WTC11 (cell line): ENCODE data around the gene GALP. TPM values are rescaled to one million over a fixed set of nuclear protein-coding genes. Genes with fewer than 3 reads are reported as not detected.

Experiments used
- ATAC-seq: fragments of 200-7000 bp; cut with Tn5 transposase; 2 replicates; pipeline ENCODE4 v1.10.0; 2021; ENCODE audit warnings: mild to moderate bottlenecking, moderate library complexity
- CTCF ChIA-PET: fragments of 300-600 bp; sonication (Branson Sonifier 250); formaldehyde crosslinking; loops from one replicate; lab custom pipeline; 2021; ENCODE audit warnings: antibody characterized with exemption; lab: Charles Lee
- POLR2A ChIA-PET: fragments of 350-600 bp; sonication (Branson Sonifier 250); formaldehyde crosslinking; loops from one replicate; lab custom pipeline; 2021; ENCODE audit warnings: antibody characterized with exemption; lab: Charles Lee
- DNase-seq: peaks from one replicate; pipeline ENCODE4 v3.0.0; 2021; ENCODE audit warnings: low spot score
- H3K27ac Mint-ChIP-seq: 2 replicates; pipeline ENCODE4 v1.8.0; 2021; ENCODE audit warnings: mixed read lengths
- H3K27me3 Mint-ChIP-seq: 2 replicates; pipeline ENCODE4 v1.8.0; 2021; ENCODE audit warnings: low read depth, mild to moderate bottlenecking, moderate library complexity, mixed read lengths
- H3K36me3 Mint-ChIP-seq: 2 replicates; pipeline ENCODE4 v1.8.0; 2021; ENCODE audit warnings: mixed read lengths
- H3K4me1 Mint-ChIP-seq: 2 replicates; pipeline ENCODE4 v1.8.0; 2022; ENCODE audit warnings: mixed read lengths
- H3K4me3 Mint-ChIP-seq: 2 replicates; pipeline ENCODE4 v1.8.0; 2021; ENCODE audit warnings: mild to moderate bottlenecking, moderate library complexity, mixed read lengths
- H3K9me3 Mint-ChIP-seq: 2 replicates; pipeline ENCODE4 v1.8.0; 2021; ENCODE audit warnings: mixed read lengths
- ERG ChIP-seq: fragments of 250-450 bp; sonication (Bioruptor Pico); IDR thresholded peaks from 2 replicates; pipeline ENCODE4 v1.8.0; 2021; ENCODE audit warnings: mild to moderate bottlenecking
- ETV6 ChIP-seq: sonication (generic); formaldehyde crosslinking; IDR thresholded peaks from 2 replicates; pipeline ENCODE4 v1.8.1; 2022; ENCODE audit warnings: mild to moderate bottlenecking, missing genetic modification reagents
- FOXP4 ChIP-seq: sonication (generic); formaldehyde crosslinking; IDR thresholded peaks from 2 replicates; pipeline ENCODE4 v1.8.0; 2022; ENCODE audit warnings: mild to moderate bottlenecking, missing genetic modification reagents
- GTF2I ChIP-seq: fragments of 250-450 bp; sonication (Bioruptor Pico); conservative IDR thresholded peaks from 2 replicates; pipeline ENCODE4 v1.4.0; 2021; ENCODE audit warnings: mild to moderate bottlenecking
- HMGXB4 ChIP-seq: sonication (generic); formaldehyde crosslinking; IDR thresholded peaks from 2 replicates; pipeline ENCODE4 v1.8.1; 2023; ENCODE audit warnings: mild to moderate bottlenecking, moderate library complexity, missing genetic modification reagents
- MLX ChIP-seq: sonication (generic); formaldehyde crosslinking; IDR thresholded peaks from 2 replicates; pipeline ENCODE4 v1.8.1; 2023; ENCODE audit warnings: mild to moderate bottlenecking, missing genetic modification reagents, moderate library complexity
- MYBL2 ChIP-seq: sonication (generic); formaldehyde crosslinking; IDR thresholded peaks from 2 replicates; pipeline ENCODE4 v1.8.1; 2023; ENCODE audit warnings: mild to moderate bottlenecking, moderate library complexity, missing genetic modification reagents
- NFATC4 ChIP-seq: fragments of 250-450 bp; sonication (Bioruptor Pico); IDR thresholded peaks from 2 replicates; pipeline ENCODE4 v1.9.0; 2021; ENCODE audit warnings: mild to moderate bottlenecking
- NR1H2 ChIP-seq: sonication (generic); formaldehyde crosslinking; IDR thresholded peaks from 2 replicates; pipeline ENCODE4 v1.9.0; 2021; ENCODE audit warnings: mild to moderate bottlenecking, moderate library complexity, missing genetic modification reagents
- NR3C1 ChIP-seq: sonication (generic); formaldehyde crosslinking; conservative IDR thresholded peaks from 2 replicates; pipeline ENCODE4 v1.8.1; 2023; ENCODE audit warnings: low read depth, mild to moderate bottlenecking, missing genetic modification reagents
- PRRX2 ChIP-seq: fragments of 250-450 bp; sonication (Bioruptor Pico); IDR thresholded peaks from 2 replicates; pipeline ENCODE4 v1.8.0; 2021; ENCODE audit warnings: mild to moderate bottlenecking
- RELA ChIP-seq: sonication (generic); formaldehyde crosslinking; IDR thresholded peaks from 2 replicates; pipeline ENCODE4 v1.8.1; 2022; ENCODE audit warnings: missing genetic modification reagents, mild to moderate bottlenecking, borderline replicate concordance
- SMAD3 ChIP-seq: sonication (generic); formaldehyde crosslinking; IDR thresholded peaks from 2 replicates; pipeline ENCODE4 v1.8.0; 2022; ENCODE audit warnings: missing genetic modification reagents, mild to moderate bottlenecking, borderline replicate concordance
- SMAD4 ChIP-seq: sonication (generic); formaldehyde crosslinking; IDR thresholded peaks from 2 replicates; pipeline ENCODE4 v1.8.0; 2022; ENCODE audit warnings: mild to moderate bottlenecking, missing genetic modification reagents
- SOX15 ChIP-seq: fragments of 250-450 bp; sonication (Bioruptor Pico); IDR thresholded peaks from 2 replicates; pipeline ENCODE4 v1.9.0; 2021; ENCODE audit warnings: mild to moderate bottlenecking
- TEAD4 ChIP-seq: sonication (generic); formaldehyde crosslinking; IDR thresholded peaks from 2 replicates; pipeline ENCODE4 v1.8.0; 2022; ENCODE audit warnings: mild to moderate bottlenecking, missing genetic modification reagents
- USF2 ChIP-seq: sonication (generic); formaldehyde crosslinking; IDR thresholded peaks from 2 replicates; pipeline ENCODE4 v1.8.1; 2023; ENCODE audit warnings: mild to moderate bottlenecking, missing genetic modification reagents, moderate library complexity
- ZNF219 ChIP-seq: sonication (generic); formaldehyde crosslinking; IDR thresholded peaks from 2 replicates; pipeline ENCODE4 v1.8.0; 2023; ENCODE audit warnings: missing genetic modification reagents, mild to moderate bottlenecking, borderline replicate concordance
- ZNF416 ChIP-seq: fragments of 250-450 bp; sonication (Bioruptor Pico); IDR thresholded peaks from 2 replicates; pipeline ENCODE4 v1.9.0; 2021; ENCODE audit warnings: mild to moderate bottlenecking, inconsistent platforms
- ZNF671 ChIP-seq: fragments of 250-450 bp; sonication (Bioruptor Pico); IDR thresholded peaks from 2 replicates; pipeline ENCODE4 v1.8.0; 2021; ENCODE audit warnings: mild to moderate bottlenecking
- ZSCAN18 ChIP-seq: fragments of 250-450 bp; sonication (Bioruptor Pico); IDR thresholded peaks from 2 replicates; pipeline ENCODE4 v2.1.2; 2022; ENCODE audit warnings: mild to moderate bottlenecking, moderate library complexity
- total RNA-seq: library from RNA; stranded (reverse); gene quantifications from 3 replicates; pipeline ENCODE4 v1.2.3, GENCODE V29; 2021
- TF ChIP-seq, protein P1 (sequence below): sonication (generic); formaldehyde crosslinking; IDR thresholded peaks from 2 replicates; pipeline ENCODE4 v1.8.1; 2022; ENCODE audit warnings: mild to moderate bottlenecking, moderate library complexity, missing genetic modification reagents
- TF ChIP-seq, protein P2 (sequence below): sonication (generic); formaldehyde crosslinking; IDR thresholded peaks from 2 replicates; pipeline ENCODE4 v1.8.0; 2023; ENCODE audit warnings: mild to moderate bottlenecking, missing genetic modification reagents
- TF ChIP-seq, protein P3 (sequence below): sonication (generic); formaldehyde crosslinking; IDR thresholded peaks from 2 replicates; pipeline ENCODE4 v1.8.0; 2022; ENCODE audit warnings: mild to moderate bottlenecking, missing genetic modification reagents

The GALP gene
- total RNA-seq, 1 experiment from 2014 or later: not detected

- TF ChIP-seq NFATC4 (CRISPR knock-in tag) (no peak), SMAD4 (CRISPR knock-in tag) (no peak), GTF2I (CRISPR knock-in tag) (no peak), SOX15 (CRISPR knock-in tag) (no peak), NR3C1 (CRISPR knock-in tag) (no peak), MYBL2 (CRISPR knock-in tag) (no peak)
- TF ChIP-seq, protein P1, sequence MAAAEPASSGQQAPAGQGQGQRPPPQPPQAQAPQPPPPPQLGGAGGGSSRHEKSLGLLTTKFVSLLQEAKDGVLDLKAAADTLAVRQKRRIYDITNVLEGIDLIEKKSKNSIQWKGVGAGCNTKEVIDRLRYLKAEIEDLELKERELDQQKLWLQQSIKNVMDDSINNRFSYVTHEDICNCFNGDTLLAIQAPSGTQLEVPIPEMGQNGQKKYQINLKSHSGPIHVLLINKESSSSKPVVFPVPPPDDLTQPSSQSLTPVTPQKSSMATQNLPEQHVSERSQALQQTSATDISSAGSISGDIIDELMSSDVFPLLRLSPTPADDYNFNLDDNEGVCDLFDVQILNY (CRISPR knock-in tag): no peak
- TF ChIP-seq, protein P2, sequence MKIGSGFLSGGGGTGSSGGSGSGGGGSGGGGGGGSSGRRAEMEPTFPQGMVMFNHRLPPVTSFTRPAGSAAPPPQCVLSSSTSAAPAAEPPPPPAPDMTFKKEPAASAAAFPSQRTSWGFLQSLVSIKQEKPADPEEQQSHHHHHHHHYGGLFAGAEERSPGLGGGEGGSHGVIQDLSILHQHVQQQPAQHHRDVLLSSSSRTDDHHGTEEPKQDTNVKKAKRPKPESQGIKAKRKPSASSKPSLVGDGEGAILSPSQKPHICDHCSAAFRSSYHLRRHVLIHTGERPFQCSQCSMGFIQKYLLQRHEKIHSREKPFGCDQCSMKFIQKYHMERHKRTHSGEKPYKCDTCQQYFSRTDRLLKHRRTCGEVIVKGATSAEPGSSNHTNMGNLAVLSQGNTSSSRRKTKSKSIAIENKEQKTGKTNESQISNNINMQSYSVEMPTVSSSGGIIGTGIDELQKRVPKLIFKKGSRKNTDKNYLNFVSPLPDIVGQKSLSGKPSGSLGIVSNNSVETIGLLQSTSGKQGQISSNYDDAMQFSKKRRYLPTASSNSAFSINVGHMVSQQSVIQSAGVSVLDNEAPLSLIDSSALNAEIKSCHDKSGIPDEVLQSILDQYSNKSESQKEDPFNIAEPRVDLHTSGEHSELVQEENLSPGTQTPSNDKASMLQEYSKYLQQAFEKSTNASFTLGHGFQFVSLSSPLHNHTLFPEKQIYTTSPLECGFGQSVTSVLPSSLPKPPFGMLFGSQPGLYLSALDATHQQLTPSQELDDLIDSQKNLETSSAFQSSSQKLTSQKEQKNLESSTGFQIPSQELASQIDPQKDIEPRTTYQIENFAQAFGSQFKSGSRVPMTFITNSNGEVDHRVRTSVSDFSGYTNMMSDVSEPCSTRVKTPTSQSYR (CRISPR knock-in tag): no peak
- TF ChIP-seq, protein P3, sequence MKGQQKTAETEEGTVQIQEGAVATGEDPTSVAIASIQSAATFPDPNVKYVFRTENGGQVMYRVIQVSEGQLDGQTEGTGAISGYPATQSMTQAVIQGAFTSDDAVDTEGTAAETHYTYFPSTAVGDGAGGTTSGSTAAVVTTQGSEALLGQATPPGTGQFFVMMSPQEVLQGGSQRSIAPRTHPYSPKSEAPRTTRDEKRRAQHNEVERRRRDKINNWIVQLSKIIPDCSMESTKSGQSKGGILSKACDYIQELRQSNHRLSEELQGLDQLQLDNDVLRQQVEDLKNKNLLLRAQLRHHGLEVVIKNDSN (CRISPR knock-in tag): peak; percentile 66
These were observed 48.6 kb upstream of the GALP start (continued) for GRCh38 chr19:56126983-56127780.

DNA sequence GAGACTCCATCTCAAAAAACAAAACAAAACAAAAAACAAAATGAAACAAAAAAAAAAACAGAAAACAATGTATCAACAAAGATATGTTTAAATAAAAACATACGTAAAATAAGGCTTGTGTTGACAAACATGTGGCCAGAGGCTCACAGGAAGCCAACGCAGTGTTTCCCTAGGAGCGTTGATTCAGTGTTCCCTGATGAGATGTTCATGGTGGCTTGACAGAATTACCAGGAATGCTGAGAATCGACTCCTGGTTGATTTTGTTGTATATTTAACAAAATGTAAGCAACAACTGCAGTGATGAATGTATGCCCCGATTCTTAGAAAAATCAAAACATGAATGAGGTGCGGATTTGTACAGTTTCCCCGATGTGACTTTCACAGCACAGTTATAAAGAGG lies 45.8 kb upstream of the GALP start:
- no peak overlapping the region for H3K4me3 Mint-ChIP-seq
- ATAC-seq: no peak
- no peaks in the 10 kb centered on the region for H3K9me3 Mint-ChIP-seq
- POLR2A ChIA-PET: no interaction called here
- no peak for DNase-seq
- TF ChIP-seq NR3C1 (CRISPR knock-in tag) (no peak), HMGXB4 (CRISPR knock-in tag) (no peak), USF2 (CRISPR knock-in tag) (no peak), SMAD3 (CRISPR knock-in tag) (no peak), MLX (no peak), NR1H2 (CRISPR knock-in tag) (no peak), ETV6 (CRISPR knock-in tag) (no peak), ERG (CRISPR knock-in tag) (no peak), FOXP4 (no peak), ZNF219 (CRISPR knock-in tag) (no peak), TEAD4 (CRISPR knock-in tag) (no peak), PRRX2 (CRISPR knock-in tag) (no peak), ZSCAN18 (CRISPR knock-in tag) (no peak), ZNF671 (no peak), RELA (no peak), ZNF416 (CRISPR knock-in tag) (no peak)
- H3K36me3 Mint-ChIP-seq: no peaks in the 10 kb centered on the region
- peaks cover 13% of the 10 kb centered on the region for H3K4me1 Mint-ChIP-seq
- CTCF ChIA-PET: no interaction called here
- H3K27ac Mint-ChIP-seq: no peak overlapping the region
- no peaks in the 10 kb centered on the region for H3K27me3 Mint-ChIP-seq
